HG02642 (cell line): ENCODE results near the gene XXYLT1.

Experiments
- ATAC-seq: cut with Tn5 transposase; IDR thresholded peaks from one replicate; pipeline ENCODE4 v1.9.1; 2021; ENCODE audit warnings: mild to moderate bottlenecking; ENCODE audit not compliant: unreplicated experiment, poor library complexity

XXYLT1 gene

DNA sequence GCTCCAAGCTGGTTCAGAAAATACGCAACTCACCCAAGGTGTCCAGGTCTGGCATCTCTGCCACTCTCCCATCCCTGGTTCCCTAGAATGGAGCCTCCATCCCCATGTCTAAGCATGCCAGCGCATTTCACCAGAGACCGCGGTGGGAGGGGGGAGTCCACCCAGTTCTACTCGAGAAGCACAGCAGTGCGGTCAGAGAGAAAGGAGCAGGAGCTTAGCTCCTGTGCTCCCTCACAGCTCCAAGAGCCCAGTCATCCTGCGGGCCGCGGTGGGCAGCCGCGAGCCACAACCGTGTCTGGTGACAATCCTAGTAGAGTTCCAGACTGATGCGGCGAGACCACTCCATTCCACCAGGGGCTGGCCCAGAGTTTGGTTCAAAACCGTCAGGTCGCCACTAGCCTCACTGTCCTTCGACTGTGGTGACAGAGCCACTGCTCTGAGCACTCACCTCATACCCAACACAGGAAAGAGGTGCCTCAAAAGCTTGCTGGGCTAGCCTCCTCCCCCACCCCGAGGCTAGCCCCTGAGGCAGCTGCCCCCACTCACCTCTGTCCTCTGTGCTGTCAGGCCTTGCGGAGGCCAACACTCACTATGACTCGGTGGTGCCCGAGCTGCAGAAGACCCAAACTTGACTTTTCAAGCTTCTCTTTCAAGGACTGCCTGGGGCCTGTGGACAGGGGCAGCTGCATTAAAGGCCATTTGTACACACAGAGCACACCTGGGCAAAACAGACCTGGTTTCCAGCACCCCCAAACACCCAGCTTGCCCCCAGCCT lies 185.4 kb downstream of the XXYLT1 start:
- ATAC-seq = no peak

GRCh38 chr3:195084746-195085145 lies 186.2 kb downstream of the XXYLT1 start:
- no peak for ATAC-seq

GRCh38 chr3:195083659-195084058 lies 187.3 kb downstream of the XXYLT1 start:
- ATAC-seq = no peak

DNA sequence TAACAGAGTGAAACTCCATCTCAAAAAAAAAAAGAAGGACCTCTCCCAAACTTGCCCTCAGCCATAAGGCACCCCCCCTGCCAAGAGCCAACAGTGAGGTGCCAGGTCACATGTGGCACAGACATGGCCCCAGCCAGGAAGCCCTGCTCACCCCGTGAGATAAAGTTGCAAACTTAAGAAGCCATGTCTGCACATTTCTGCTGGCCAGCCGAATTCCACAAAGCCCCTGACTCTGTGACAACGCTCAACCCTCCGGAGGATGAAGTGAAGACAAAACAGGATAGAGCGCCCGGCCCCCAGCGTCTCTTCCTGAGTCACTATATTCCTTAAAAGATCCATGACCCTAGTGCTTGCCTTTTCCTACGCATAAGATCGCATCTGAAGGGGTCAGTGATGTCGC lies 188.1 kb downstream of the XXYLT1 start:
- no peak for ATAC-seq

DNA sequence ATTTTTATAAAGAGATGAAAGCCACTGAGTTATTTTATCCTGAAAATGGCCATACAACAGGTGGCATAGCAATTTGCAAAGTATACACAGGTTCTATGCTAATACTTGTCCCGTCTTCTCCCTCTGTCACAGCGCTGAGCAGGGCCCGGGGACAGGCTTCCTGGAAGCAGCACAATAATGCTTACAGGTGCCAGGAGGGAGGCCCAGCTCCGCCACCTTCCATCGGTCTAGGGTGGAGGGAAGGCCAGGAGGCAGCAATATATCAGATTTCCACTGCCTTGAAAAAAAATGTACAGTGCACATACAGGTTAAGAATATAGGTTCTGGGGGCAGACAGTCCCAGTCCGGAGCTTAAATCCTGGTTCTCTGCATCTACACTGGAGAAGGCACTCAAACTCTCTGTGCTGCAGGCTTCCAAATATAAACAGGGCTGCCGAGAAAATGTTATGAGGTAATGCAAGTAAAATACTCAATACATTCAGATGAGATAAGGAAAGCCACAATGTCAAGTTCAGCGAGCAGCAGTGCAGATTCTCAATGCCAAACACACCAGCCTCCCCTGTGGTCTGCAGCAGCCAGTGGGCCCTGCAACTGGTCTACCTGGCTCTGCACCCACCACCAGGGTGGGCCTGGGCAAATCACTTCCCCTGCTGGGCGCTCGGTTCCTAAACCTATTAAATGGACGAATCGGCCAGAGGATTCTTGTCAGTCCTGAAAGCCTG lies 189.6 kb downstream of the XXYLT1 start:
- no peak for ATAC-seq

DNA sequence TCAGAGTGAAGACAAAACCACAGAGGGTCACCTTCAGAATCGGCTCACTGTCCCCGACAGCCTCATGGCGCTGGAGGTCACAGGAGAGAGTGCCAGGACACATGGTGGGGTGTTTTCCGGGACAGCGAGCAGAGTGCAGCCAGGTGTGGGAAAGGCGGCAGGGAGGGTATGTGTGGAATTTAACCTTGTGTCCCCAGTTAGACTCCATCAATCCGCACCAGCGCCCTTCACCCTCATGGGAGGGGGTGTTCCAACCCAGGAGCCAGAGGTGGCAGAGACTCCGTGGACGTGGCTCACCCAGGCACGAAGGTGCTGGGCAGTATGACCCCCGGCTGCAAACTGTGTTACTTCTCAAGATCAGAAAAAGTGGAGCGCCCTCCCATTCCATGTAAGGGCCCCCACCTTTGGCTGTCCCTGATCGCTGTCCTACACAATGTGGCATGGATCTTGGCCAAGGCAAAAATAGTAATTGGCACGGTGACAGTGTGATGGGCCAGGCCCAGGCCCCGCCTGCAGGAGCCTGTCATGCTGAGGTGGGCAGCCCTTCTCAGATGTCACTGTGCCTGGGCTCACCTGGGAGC lies 190.3 kb downstream of the XXYLT1 start:
- no peak for ATAC-seq

DNA sequence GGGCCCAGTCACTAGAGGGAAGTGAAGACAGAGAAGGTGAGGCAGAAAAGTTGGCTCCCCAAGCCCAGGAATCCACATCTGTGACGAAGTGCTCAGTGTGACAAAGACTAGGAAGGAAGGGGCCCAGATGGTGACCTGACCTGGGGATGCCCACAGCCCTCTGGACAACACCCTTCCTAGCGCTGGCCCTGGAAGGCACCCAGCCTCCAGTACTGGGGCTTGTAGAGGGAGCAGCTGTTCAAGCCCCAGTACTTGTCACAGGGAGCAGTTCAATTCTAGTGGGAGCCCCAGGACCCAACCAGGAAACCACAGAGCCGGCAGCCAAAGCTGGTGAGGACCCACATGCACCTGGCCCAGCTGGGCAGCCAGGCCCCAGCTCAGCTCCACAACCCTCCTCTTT lies 190.8 kb downstream of the XXYLT1 start:
- no peak for ATAC-seq

GRCh38 chr3:195079636-195080035 lies 191.3 kb downstream of the XXYLT1 start:
- ATAC-seq = no peak

DNA sequence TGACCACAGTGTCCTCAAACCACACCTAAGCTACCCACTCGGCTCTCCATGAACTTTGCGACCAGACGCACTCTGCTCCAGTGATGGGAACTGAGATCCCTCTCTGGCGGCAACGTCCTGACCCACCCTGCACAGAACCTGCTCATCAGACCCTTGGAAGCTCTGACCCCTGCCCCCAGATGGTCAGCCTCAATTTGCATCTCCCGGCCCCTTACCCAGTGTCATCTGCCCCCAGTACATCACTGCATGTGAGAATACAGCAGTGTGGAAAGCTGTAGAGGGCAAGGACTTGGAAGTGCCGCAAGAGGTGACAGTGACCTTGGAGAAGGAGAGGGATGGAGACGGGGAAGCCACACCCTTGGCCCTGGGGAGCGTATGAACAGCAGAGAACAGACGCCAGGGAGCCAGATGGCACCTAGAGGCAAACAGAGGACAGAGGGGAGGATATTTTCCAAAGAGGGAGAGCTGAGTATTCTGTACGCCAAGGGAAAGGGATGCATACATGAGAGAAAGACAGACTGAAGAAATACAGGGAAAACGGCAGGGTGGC lies 192.0 kb downstream of the XXYLT1 start:
- no peak for ATAC-seq

- ATAC-seq = no peak
Measured at GRCh38 chr3:195077611-195078540, 193.1 kb downstream of the XXYLT1 start.

DNA sequence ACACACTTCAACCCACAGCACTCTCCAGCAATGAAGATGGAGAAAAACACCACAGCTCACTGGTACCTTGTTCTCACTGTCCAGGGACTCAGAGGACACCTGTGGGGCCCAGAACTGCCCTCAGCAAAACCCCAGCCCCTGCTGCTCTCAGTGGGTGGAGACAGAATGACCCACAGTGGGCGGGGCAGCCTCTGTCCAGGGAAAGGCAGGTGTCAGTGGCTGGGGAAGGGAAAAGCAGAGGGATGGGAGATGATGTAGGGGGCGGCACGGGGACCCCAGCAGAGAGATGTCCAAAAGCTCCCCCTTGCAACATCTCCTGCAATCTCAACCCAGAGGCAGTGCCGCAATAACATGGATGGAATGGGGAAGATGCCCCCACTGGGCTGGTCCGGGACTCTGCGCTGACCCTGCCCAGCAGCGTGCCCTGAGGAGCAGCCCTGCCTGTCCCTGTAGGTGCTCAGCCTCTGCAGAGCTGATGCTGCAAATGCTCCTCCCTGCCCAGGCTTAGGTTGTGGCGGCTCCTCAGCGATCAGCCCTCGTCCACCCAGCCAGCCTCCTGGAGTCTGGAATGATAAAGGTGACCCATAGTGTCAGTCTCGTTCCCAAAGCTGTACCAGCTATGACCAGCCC lies 193.9 kb downstream of the XXYLT1 start:
- ATAC-seq = no peak

GRCh38 chr3:195075941-195076875 lies 194.8 kb downstream of the XXYLT1 start:
- no peak for ATAC-seq

GRCh38 chr3:195075199-195075940 lies 195.6 kb downstream of the XXYLT1 start:
- no peak for ATAC-seq

DNA sequence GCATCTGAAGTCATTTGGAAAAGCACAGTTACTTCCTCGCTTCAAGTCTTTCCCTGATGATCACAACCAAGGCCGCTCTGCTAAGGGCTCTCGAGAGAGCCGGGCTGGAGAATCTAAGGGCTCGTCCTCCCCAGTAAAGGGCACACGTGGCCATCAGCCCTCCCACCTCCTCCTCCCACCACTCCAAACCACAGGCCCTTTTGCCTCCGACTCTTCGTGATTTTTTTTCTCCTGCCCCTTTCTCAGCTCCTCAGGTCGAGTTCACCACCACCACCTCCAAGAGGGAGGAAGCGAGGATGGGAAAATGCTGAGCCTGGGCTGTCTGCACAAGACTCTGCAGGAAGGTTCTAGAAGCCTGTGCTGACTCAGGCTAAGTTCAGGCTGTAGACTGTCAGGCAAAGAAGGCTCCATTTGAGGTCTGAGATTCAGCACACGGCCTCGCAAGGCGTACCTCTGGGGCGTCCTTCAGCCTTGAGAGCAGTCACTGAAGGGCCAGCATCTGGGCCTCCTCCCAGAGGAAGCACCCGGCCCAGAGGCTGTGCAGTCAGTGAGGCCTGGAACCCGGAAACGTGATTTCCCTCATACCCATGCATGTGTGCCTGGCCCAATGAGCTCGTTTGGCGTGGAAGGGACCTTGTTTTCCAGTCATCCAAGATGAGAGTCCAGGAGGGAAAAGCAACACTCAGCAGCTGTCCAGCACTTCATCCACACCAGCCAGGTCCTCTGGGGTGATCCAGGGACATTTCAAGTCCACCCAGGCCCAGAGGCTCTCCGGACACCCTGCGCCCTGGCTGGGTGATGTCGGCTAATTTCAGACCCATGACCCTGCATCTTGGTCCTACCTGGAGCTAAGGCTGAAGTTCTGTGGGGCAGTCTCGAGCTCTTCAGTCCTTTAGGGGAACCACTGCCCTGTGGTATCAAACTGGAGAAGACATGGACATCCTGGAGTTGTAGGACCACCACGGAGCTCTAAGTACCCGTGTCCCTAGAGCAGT lies 196.8 kb downstream of the XXYLT1 start:
- ATAC-seq = no peak

DNA sequence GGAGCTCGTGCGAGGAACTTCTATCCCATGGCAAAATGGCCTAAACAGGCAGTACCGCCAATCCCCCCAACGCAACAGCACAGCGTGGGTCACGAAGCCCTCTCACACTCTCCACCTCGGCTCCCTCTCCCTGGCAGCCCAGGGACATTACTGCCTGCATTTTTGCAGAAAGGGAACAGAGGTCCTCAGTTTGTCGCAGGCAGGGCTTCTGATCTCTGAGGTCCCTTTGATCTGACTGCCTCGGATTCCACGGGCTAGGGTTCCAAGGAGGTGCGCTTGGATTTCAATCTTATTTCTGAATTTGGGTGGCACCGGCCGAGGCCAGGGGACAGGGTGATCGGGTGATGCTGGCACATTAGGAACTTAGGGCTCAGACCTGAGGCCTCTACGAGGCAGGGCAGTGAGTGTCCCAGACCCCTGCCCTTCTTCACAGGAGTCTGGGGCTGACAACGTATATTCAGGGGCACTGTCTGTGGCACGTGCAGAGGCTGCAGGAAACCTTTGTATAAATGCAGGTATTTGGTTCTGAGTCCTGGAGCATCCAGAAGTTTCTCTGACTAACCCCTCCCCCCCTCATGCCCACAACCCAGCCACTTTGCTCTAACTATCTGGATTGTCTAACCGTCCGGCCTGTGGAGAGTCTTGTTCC lies 197.9 kb downstream of the XXYLT1 start:
- no peak for ATAC-seq
